ENCODE measurements around the gene ADISSP. TPM values are rescaled to one million over a fixed set of nuclear protein-coding genes. Genes with fewer than 3 reads are reported as not detected.

Gene ADISSP
- total and polyA plus RNA-seq, 2 donors (not counting 1 experiment from before 2014, with no cell fraction given) = 17.0 to 23.5 TPM

DNA sequence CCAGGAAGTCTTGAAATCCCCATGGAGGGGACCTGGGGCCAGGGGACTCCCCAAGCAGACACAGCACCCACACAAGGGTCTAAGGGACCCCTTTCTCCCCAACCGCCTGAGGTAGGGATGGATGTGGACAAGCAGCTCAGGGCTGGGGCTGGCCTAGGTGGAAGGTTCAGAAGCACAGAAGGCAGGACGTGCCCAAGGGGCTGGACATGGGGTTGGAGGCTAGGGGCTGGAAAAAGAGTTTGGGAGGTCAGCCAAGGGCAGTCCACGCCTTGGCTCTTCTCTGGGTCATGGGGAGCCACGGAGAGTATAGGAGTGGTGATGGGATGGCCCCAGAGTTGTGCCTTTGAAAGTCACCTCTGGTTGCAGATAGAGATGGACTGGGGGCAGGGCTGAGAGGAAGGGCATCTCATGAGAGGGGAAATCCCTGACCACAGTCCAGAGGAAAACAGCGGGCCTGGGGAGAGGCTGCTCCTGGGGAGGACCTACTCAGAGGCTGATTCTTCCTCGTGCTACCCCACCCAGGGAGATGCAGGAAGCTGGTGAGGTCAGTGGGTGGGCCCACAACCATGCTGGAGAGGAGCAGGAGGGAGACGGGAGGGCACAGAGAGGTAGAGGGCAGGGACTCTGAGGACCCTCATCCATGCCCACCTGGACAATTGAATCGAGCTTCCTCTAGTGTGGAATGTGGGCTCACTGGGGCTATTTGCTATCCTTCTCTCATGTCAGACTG, 37.6 kb downstream of the ADISSP start:
- TF ChIP-seq, protein P1, sequence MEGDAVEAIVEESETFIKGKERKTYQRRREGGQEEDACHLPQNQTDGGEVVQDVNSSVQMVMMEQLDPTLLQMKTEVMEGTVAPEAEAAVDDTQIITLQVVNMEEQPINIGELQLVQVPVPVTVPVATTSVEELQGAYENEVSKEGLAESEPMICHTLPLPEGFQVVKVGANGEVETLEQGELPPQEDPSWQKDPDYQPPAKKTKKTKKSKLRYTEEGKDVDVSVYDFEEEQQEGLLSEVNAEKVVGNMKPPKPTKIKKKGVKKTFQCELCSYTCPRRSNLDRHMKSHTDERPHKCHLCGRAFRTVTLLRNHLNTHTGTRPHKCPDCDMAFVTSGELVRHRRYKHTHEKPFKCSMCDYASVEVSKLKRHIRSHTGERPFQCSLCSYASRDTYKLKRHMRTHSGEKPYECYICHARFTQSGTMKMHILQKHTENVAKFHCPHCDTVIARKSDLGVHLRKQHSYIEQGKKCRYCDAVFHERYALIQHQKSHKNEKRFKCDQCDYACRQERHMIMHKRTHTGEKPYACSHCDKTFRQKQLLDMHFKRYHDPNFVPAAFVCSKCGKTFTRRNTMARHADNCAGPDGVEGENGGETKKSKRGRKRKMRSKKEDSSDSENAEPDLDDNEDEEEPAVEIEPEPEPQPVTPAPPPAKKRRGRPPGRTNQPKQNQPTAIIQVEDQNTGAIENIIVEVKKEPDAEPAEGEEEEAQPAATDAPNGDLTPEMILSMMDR (conservative IDR thresholded peaks at IDR 0.05 in 1 of 2, IDR thresholded peaks at IDR 0.05 in 1 of 2; ENCODE audit: low read depth in 1 of 2, low read length in 2 of 2) = no peak
- no peak for TF ChIP-seq EZH2 (IDR thresholded peaks at IDR 0.05; ENCODE audit: low read length, missing control alignments)
- peaks cover 24% of the 10 kb centered on the region for H3K27me3 ChIP-seq (ENCODE audit: control insufficient read depth, insufficient read depth, low read length)
- DNase-seq (ENCODE audit: low read depth in 2 of 2) = no peak
- H3K9me3 ChIP-seq (ENCODE audit: control insufficient read depth, insufficient read depth, low read depth, low read length) = no peaks in the 10 kb centered on the region
- H3K36me3 ChIP-seq (ENCODE audit: control insufficient read depth, insufficient read depth, low read length) = no peaks in the 10 kb centered on the region
- H3K79me2 ChIP-seq (ENCODE audit: control insufficient read depth, insufficient read depth, low read length) = no peaks in the 10 kb centered on the region
- no peaks in the 10 kb centered on the region for H4K20me1 ChIP-seq (ENCODE audit: control insufficient read depth, extremely low read depth, insufficient read depth, low read length)
- peaks cover 4% of the 10 kb centered on the region for H3K4me1 ChIP-seq (ENCODE audit: control insufficient read depth, extremely low read depth, insufficient read depth, low read length)
- H3K4me2 ChIP-seq (ENCODE audit: extremely low read depth, insufficient read depth, low read length) = no peak overlapping the region
- no peak overlapping the region for H3K4me3 ChIP-seq (replicated peaks in 1 of 4; ENCODE audit: control extremely low read depth in 1 of 4, insufficient read depth in 1 of 4, low read depth in 3 of 4, low read length in 4 of 4)
- no peak overlapping the region for H3K9ac ChIP-seq (ENCODE audit: insufficient read depth, low read length)
- H3K27ac ChIP-seq (ENCODE audit: insufficient read depth, low read length) = no peak overlapping the region
- H2AFZ ChIP-seq (ENCODE audit: low read length) = no peak overlapping the region

- H3K4me2 ChIP-seq (ENCODE audit: extremely low read depth, insufficient read depth, low read length) = no peak overlapping the region
- H3K9ac ChIP-seq (ENCODE audit: insufficient read depth, low read length) = no peak overlapping the region
- no peak overlapping the region for H3K27ac ChIP-seq (ENCODE audit: insufficient read depth, low read length)
- peaks cover 4% of the 10 kb centered on the region for H3K4me1 ChIP-seq (ENCODE audit: control insufficient read depth, extremely low read depth, insufficient read depth, low read length)
- no peak for DNase-seq (ENCODE audit: low read depth in 2 of 2)
- H2AFZ ChIP-seq (ENCODE audit: low read length) = no peak overlapping the region
- TF ChIP-seq, protein P1 (conservative IDR thresholded peaks at IDR 0.05 in 1 of 2, IDR thresholded peaks at IDR 0.05 in 1 of 2; ENCODE audit: low read depth in 1 of 2, low read length in 2 of 2) = no peak
- TF ChIP-seq EZH2 (IDR thresholded peaks at IDR 0.05; ENCODE audit: low read length, missing control alignments) = no peak
- H3K27me3 ChIP-seq (ENCODE audit: control insufficient read depth, insufficient read depth, low read length) = peaks cover 24% of the 10 kb centered on the region
- no peaks in the 10 kb centered on the region for H4K20me1 ChIP-seq (ENCODE audit: control insufficient read depth, extremely low read depth, insufficient read depth, low read length)
- H3K9me3 ChIP-seq (ENCODE audit: control insufficient read depth, insufficient read depth, low read depth, low read length) = no peaks in the 10 kb centered on the region
- no peaks in the 10 kb centered on the region for H3K79me2 ChIP-seq (ENCODE audit: control insufficient read depth, insufficient read depth, low read length)
- H3K4me3 ChIP-seq (replicated peaks in 1 of 4; ENCODE audit: control extremely low read depth in 1 of 4, insufficient read depth in 1 of 4, low read depth in 3 of 4, low read length in 4 of 4) = no peak overlapping the region
- no peaks in the 10 kb centered on the region for H3K36me3 ChIP-seq (ENCODE audit: control insufficient read depth, insufficient read depth, low read length)
Observed at GRCh38 chr20:3729378-3729777, 38.2 kb downstream of the ADISSP start.

DNA sequence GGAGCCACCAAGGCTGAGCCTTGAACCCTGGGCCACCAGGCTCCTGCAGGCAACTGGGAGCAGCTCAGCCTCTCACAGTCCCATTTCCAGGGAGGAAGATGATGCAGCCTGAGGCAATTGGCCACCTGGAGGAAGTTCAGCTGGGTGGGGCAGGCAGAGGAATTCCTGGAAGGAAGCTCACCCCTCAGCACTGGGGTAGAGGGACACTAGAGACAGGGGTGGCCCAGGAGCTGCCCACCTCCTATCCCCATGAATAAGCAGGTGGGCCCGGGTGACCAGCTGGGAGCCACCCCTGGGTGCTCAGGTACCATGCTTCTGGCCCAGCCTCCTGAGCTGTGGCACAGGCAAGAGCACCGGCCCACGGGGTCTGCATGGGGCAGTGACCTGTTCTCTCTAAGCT, 38.7 kb downstream of the ADISSP start:
- H3K9ac ChIP-seq (ENCODE audit: insufficient read depth, low read length) = no peak overlapping the region
- H3K36me3 ChIP-seq (ENCODE audit: control insufficient read depth, insufficient read depth, low read length) = no peaks in the 10 kb centered on the region
- H3K4me1 ChIP-seq (ENCODE audit: control insufficient read depth, extremely low read depth, insufficient read depth, low read length) = peaks cover 4% of the 10 kb centered on the region
- H3K4me3 ChIP-seq (replicated peaks in 1 of 4; ENCODE audit: control extremely low read depth in 1 of 4, insufficient read depth in 1 of 4, low read depth in 3 of 4, low read length in 4 of 4) = no peak overlapping the region
- H3K9me3 ChIP-seq (ENCODE audit: control insufficient read depth, insufficient read depth, low read depth, low read length) = no peaks in the 10 kb centered on the region
- no peak for DNase-seq (ENCODE audit: low read depth in 2 of 2)
- H4K20me1 ChIP-seq (ENCODE audit: control insufficient read depth, extremely low read depth, insufficient read depth, low read length) = no peaks in the 10 kb centered on the region
- no peak overlapping the region for H3K27ac ChIP-seq (ENCODE audit: insufficient read depth, low read length)
- peaks cover 24% of the 10 kb centered on the region for H3K27me3 ChIP-seq (ENCODE audit: control insufficient read depth, insufficient read depth, low read length)
- no peak overlapping the region for H2AFZ ChIP-seq (ENCODE audit: low read length)
- no peak overlapping the region for H3K4me2 ChIP-seq (ENCODE audit: extremely low read depth, insufficient read depth, low read length)
- no peak for TF ChIP-seq EZH2 (IDR thresholded peaks at IDR 0.05; ENCODE audit: low read length, missing control alignments)
- TF ChIP-seq, protein P1 (conservative IDR thresholded peaks at IDR 0.05 in 1 of 2, IDR thresholded peaks at IDR 0.05 in 1 of 2; ENCODE audit: low read depth in 1 of 2, low read length in 2 of 2) = no peak
- no peaks in the 10 kb centered on the region for H3K79me2 ChIP-seq (ENCODE audit: control insufficient read depth, insufficient read depth, low read length)
